HepG2 (cell line): ENCODE data around the gene KIAA1614. TPM values are rescaled to one million over a fixed set of nuclear protein-coding genes. Genes with fewer than 3 reads are reported as not detected.

Experiments
- ARNT2 ChIP-seq: sonication (generic); formaldehyde crosslinking; IDR thresholded peaks from 2 replicates; pipeline ENCODE4 v1.8.0; 2022; ENCODE audit warnings: mild to moderate bottlenecking, low read depth, missing genetic modification reagents, moderate library complexity
- ARNTL ChIP-seq: sonication (generic); formaldehyde crosslinking; IDR thresholded peaks from 2 replicates; pipeline ENCODE4 v1.4.0; 2020; ENCODE audit warnings: mild to moderate bottlenecking, missing genetic modification reagents
- ETV6 ChIP-seq: sonication (generic); formaldehyde crosslinking; conservative IDR thresholded peaks from 2 replicates; pipeline ENCODE4 v1.4.0; 2020; ENCODE audit warnings: missing genetic modification reagents
- FOXC1 ChIP-seq: sonication (generic); formaldehyde crosslinking; IDR thresholded peaks from 2 replicates; pipeline ENCODE4 v1.8.0; 2022; ENCODE audit warnings: mild to moderate bottlenecking, missing genetic modification reagents, borderline replicate concordance
- HNF4G ChIP-seq, 2 experiments: sonication (generic) in 1 of 2; formaldehyde crosslinking in 1 of 2; IDR thresholded peaks; 2 replicates each; pipeline versions ENCODE4 v1.4.0 to v1.6.1; 2011 to 2020; ENCODE audit warnings: borderline replicate concordance in 2 of 2, low read depth in 2 of 2, mild to moderate bottlenecking in 2 of 2, low read length in 1 of 2, missing genetic modification reagents in 1 of 2, moderate library complexity in 1 of 2
- ISL2 ChIP-seq: sonication (generic); formaldehyde crosslinking; IDR thresholded peaks from 2 replicates; pipeline ENCODE4 v1.5.0; 2020; ENCODE audit warnings: missing genetic modification reagents
- JUNB ChIP-seq: sonication (generic); formaldehyde crosslinking; IDR thresholded peaks from 2 replicates; pipeline ENCODE4 v1.8.0; 2022; ENCODE audit warnings: missing genetic modification reagents, mild to moderate bottlenecking, borderline replicate concordance
- LCORL ChIP-seq, 2 experiments: fragments of 450-650 bp in 1 of 2; sonication (generic) in 1 of 2; formaldehyde crosslinking in 1 of 2; IDR thresholded peaks; 2 replicates each; pipeline versions ENCODE4 v1.5.0 to v1.6.1; 2017 to 2020; ENCODE audit warnings: antibody characterized with exemption in 1 of 2, missing genetic modification reagents in 1 of 2
- NR0B2 ChIP-seq: sonication (generic); formaldehyde crosslinking; IDR thresholded peaks from 2 replicates; pipeline ENCODE4 v1.4.0; 2020; ENCODE audit warnings: mild to moderate bottlenecking, missing genetic modification reagents
- NR3C1 ChIP-seq: sonication (generic); formaldehyde crosslinking; IDR thresholded peaks from 2 replicates; pipeline ENCODE4 v1.4.0; 2020; ENCODE audit warnings: missing genetic modification reagents
- PHF8 ChIP-seq: sonication (generic); formaldehyde crosslinking; IDR thresholded peaks from 2 replicates; pipeline ENCODE4 v1.5.0; 2020; ENCODE audit warnings: missing genetic modification reagents
- SP5 ChIP-seq: IDR thresholded peaks from 2 replicates; pipeline ENCODE4 v1.6.1; 2016; ENCODE audit warnings: low read depth, borderline replicate concordance
- TOPORS ChIP-seq: sonication (generic); formaldehyde crosslinking; IDR thresholded peaks from 2 replicates; pipeline ENCODE4 v1.8.0; 2023; ENCODE audit warnings: mild to moderate bottlenecking, missing genetic modification reagents
- ZBTB7B ChIP-seq: sonication (generic); formaldehyde crosslinking; IDR thresholded peaks from 2 replicates; pipeline ENCODE4 v1.4.0; 2020; ENCODE audit warnings: missing genetic modification reagents
- ZFX ChIP-seq: sonication (generic); formaldehyde crosslinking; IDR thresholded peaks from 2 replicates; pipeline ENCODE4 v1.4.0; 2020; ENCODE audit warnings: mild to moderate bottlenecking, low read depth, missing genetic modification reagents, moderate library complexity
- ZNF274 ChIP-seq: sonication (generic); formaldehyde crosslinking; IDR thresholded peaks from 2 replicates; pipeline ENCODE4 v1.5.1; 2020; ENCODE audit warnings: mild to moderate bottlenecking, missing genetic modification reagents
- ZNF350 ChIP-seq: sonication (generic); formaldehyde crosslinking; IDR thresholded peaks from 2 replicates; pipeline ENCODE4 v1.4.0; 2020; ENCODE audit warnings: mild to moderate bottlenecking, low read depth, missing genetic modification reagents, borderline replicate concordance
- ZNF501 ChIP-seq: sonication (generic); formaldehyde crosslinking; IDR thresholded peaks from 2 replicates; pipeline ENCODE4 v1.5.1; 2020; ENCODE audit warnings: mild to moderate bottlenecking, moderate library complexity, missing genetic modification reagents
- ZNF530 ChIP-seq: sonication (generic); formaldehyde crosslinking; IDR thresholded peaks from 2 replicates; pipeline ENCODE4 v1.5.0; 2020; ENCODE audit warnings: low read depth, mild to moderate bottlenecking, missing genetic modification reagents
- ZNF564 ChIP-seq: sonication (generic); formaldehyde crosslinking; IDR thresholded peaks from 2 replicates; pipeline ENCODE4 v1.8.1; 2023; ENCODE audit warnings: mild to moderate bottlenecking, missing genetic modification reagents
- ZNF747 ChIP-seq: sonication (generic); formaldehyde crosslinking; IDR thresholded peaks from 2 replicates; pipeline ENCODE4 v1.8.1; 2023; ENCODE audit warnings: missing genetic modification reagents, mild to moderate bottlenecking, borderline replicate concordance
- ZNF800 ChIP-seq: sonication (generic); formaldehyde crosslinking; IDR thresholded peaks from 2 replicates; pipeline ENCODE4 v1.4.0; 2020; ENCODE audit warnings: missing genetic modification reagents
- polyA plus RNA-seq, 8 experiments: library from polyadenylated mRNA; depleted of rRNA in 3 of 8; stranded (reverse) in 7 of 8; unstranded in 1 of 8; fragments of >200 nt; fragmentation: Illumina TruSeq in 4 of 8; extraction: Trizol in 4 of 8; gene quantifications; 2 replicates each; pipeline versions ENCODE4 v1.2.1 to v1.2.3, GENCODE V29; 2011 to 2016; ENCODE audit warnings: low read depth in 4 of 8, missing spikeins in 1 of 8, mixed read lengths in 1 of 8; ENCODE audit not compliant: insufficient read depth in 1 of 8
- total RNA-seq, 5 experiments: library from RNA; depleted of rRNA; stranded (reverse); fragments of >200 nt; fragmentation: Illumina TruSeq; extraction: Trizol; gene quantifications; 2 replicates each; pipeline ENCODE4 v1.2.3, GENCODE V29; 2016; ENCODE audit warnings: low read depth in 1 of 5
- TF ChIP-seq, protein P1 (sequence below): sonication (generic); formaldehyde crosslinking; IDR thresholded peaks from 2 replicates; pipeline ENCODE4 v1.4.0; 2020; ENCODE audit warnings: missing genetic modification reagents

KIAA1614 gene
- total and polyA plus RNA-seq, 2 of the 13 experiments (the other 11 are each of a cell fraction or from before 2014, with no cell fraction given): 0.15 to 0.77 TPM

DNA sequence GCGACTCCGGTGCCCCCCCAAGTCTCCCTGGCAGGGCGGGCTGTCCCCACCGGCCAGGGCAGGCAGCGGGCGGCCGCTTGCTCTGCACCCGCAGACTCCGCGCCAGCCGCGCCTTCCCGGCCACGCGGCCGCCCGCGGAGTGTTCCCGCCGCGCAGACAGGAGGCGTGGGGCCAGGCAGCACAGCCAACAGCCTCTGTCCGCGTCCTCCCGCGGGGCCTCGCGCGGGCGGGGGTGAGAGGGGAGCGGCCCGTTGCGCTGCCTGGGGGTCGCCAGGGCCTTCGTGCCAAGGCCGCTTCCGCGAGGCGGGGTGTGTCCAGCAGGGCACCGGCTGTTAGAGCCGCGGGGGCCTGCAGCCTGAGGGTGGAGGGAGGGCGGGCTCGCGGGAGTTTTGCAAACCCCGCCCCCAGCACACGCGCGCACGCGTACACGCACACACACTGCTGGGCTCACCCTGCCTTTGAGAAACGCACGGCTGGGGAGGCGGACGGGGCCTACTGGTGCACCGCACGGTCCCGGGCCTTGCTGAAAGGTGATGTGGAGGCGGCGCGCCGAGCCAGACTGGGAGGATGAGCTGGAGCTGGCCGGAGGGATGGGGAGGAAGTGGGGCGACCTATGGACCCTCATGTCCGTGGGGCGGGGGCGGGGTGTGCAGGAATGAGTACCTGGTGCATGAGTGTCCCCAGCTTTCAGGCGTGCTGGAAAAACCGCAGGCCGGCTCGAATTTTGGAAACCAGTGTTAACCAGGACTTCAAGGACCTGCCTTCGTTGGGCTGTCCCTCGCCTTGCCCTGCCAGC, 41.5 kb downstream of the KIAA1614 start (continued):
- TF ChIP-seq ZNF274 (0 out of 2 replicates have a peak, but pooled peaks have one; percentile 25), FOXC1 (CRISPR knock-in tag) (peak; percentile 51; the same call in 1 of the 2 replicates), ZNF350 (CRISPR knock-in tag) (0 out of 2 replicates have a peak, but pooled peaks have one; percentile 44), TOPORS (CRISPR knock-in tag) (0 out of 2 replicates have a peak, but pooled peaks have one; percentile 27), SP5 (CRISPR knock-in tag) (no peak), PHF8 (peak; percentile 80), NR0B2 (CRISPR knock-in tag) (0 out of 2 replicates have a peak, but pooled peaks have one; percentile 33), ISL2 (CRISPR knock-in tag) (no peak), ZNF530 (no peak), ZBTB7B (CRISPR knock-in tag) (0 out of 2 replicates have a peak, but pooled peaks have one; percentile 17), ARNT2 (0 out of 2 replicates have a peak, but pooled peaks have one; percentile 43), ETV6 (CRISPR knock-in tag) (no peak), ZNF501 (CRISPR knock-in tag) (0 out of 2 replicates have a peak, but pooled peaks have one; percentile 43), JUNB (0 out of 2 replicates have a peak, but pooled peaks have one; percentile 35), ZNF564 (CRISPR knock-in tag) (0 out of 2 replicates have a peak, but pooled peaks have one; percentile 30), ZFX (CRISPR knock-in tag) (peak; percentile 93), HNF4G (IDR thresholded peaks at IDR 0.05; ENCODE audit: borderline replicate concordance, low read depth, low read length) (peak; percentile 51; the same call in 1 of the 2 replicates), HNF4G (CRISPR knock-in tag; IDR thresholded peaks at IDR 0.05; ENCODE audit: borderline replicate concordance, low read depth) (0 out of 2 replicates have a peak, but pooled peaks have one; percentile 45), ARNTL (CRISPR knock-in tag) (0 out of 2 replicates have a peak, but pooled peaks have one; percentile 18), ZNF747 (CRISPR knock-in tag) (peak; percentile 55; the same call in 1 of the 2 replicates), LCORL (IDR thresholded peaks at IDR 0.05) (no peak), LCORL (CRISPR knock-in tag; IDR thresholded peaks at IDR 0.05) (peak; percentile 40; the same call in 1 of the 2 replicates), NR3C1 (CRISPR knock-in tag) (no peak), ZNF800 (CRISPR knock-in tag) (0 out of 2 replicates have a peak, but pooled peaks have one; percentile 12)
- TF ChIP-seq, protein P1, sequence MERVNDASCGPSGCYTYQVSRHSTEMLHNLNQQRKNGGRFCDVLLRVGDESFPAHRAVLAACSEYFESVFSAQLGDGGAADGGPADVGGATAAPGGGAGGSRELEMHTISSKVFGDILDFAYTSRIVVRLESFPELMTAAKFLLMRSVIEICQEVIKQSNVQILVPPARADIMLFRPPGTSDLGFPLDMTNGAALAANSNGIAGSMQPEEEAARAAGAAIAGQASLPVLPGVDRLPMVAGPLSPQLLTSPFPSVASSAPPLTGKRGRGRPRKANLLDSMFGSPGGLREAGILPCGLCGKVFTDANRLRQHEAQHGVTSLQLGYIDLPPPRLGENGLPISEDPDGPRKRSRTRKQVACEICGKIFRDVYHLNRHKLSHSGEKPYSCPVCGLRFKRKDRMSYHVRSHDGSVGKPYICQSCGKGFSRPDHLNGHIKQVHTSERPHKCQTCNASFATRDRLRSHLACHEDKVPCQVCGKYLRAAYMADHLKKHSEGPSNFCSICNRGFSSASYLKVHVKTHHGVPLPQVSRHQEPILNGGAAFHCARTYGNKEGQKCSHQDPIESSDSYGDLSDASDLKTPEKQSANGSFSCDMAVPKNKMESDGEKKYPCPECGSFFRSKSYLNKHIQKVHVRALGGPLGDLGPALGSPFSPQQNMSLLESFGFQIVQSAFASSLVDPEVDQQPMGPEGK (CRISPR knock-in tag): peak; percentile 25; the same call in 1 of the 2 replicates
